ENCODE data around the gene AFF1.

AFF1 gene

GRCh38 chr4:87090305-87090704 lies 155.5 kb downstream of the AFF1 start:
- FAIRE-seq = no peak

- FAIRE-seq = no peak
Observed at GRCh38 chr4:87092389-87093141, 157.8 kb downstream of the AFF1 start.

- FAIRE-seq = no peak
Observed at GRCh38 chr4:87093443-87094123, 158.8 kb downstream of the AFF1 start.

GRCh38 chr4:87097075-87097474 lies 162.3 kb downstream of the AFF1 start:
- no peak for FAIRE-seq

GRCh38 chr4:87100168-87100567 lies 165.4 kb downstream of the AFF1 start:
- no peak for FAIRE-seq

- FAIRE-seq = no peak
Observed at GRCh38 chr4:87101543-87102199, 166.9 kb downstream of the AFF1 start.

- peak; percentile 29 for FAIRE-seq
Observed at GRCh38 chr4:87103086-87103485, 168.3 kb downstream of the AFF1 start.

- FAIRE-seq = peak; percentile 89
Observed at GRCh38 chr4:87103691-87104187, 168.9 kb downstream of the AFF1 start.

- FAIRE-seq = no peak
Observed at GRCh38 chr4:87105101-87105845, 170.5 kb downstream of the AFF1 start.

- FAIRE-seq = no peak
Observed at GRCh38 chr4:87108142-87108546, 173.3 kb downstream of the AFF1 start.

- no peak for FAIRE-seq
Observed at GRCh38 chr4:87109121-87109520, 174.3 kb downstream of the AFF1 start.

- no peak for FAIRE-seq
Observed at GRCh38 chr4:87109945-87110344, 175.1 kb downstream of the AFF1 start.

GRCh38 chr4:87112063-87112462 lies 177.3 kb downstream of the AFF1 start:
- FAIRE-seq = no peak

- FAIRE-seq = no peak
Observed at GRCh38 chr4:87114245-87115062, 179.6 kb downstream of the AFF1 start.

GRCh38 chr4:87116231-87116630 lies 181.4 kb downstream of the AFF1 start:
- no peak for FAIRE-seq

- FAIRE-seq = no peak
Observed at GRCh38 chr4:87117051-87117731, 182.4 kb downstream of the AFF1 start.

GRCh38 chr4:87117732-87118075 lies 182.9 kb downstream of the AFF1 start:
- no peak for FAIRE-seq

- FAIRE-seq = no peak
Observed at GRCh38 chr4:87118421-87118820, 183.6 kb downstream of the AFF1 start.

GRCh38 chr4:87118826-87119225 lies 184.0 kb downstream of the AFF1 start:
- FAIRE-seq = no peak

GRCh38 chr4:87120010-87120409 lies 185.2 kb downstream of the AFF1 start:
- FAIRE-seq = no peak

GRCh38 chr4:87120411-87121162 lies 185.8 kb downstream of the AFF1 start:
- FAIRE-seq = no peak
